ENCODE data around the gene RSRC1.
A peak's percentile ranks its signal among the peaks of the same experiment; 100 is the strongest.

- peak; percentile 75; the same call in 1 of the 2 replicates for TF ChIP-seq CTCF (IDR thresholded peaks at IDR 0.05)
- no peak for TF ChIP-seq TCF7L2 (IDR thresholded peaks at IDR 0.05; ENCODE audit: low read depth, low read length)
- no peak for TF ChIP-seq REST (IDR thresholded peaks at IDR 0.05; ENCODE audit: insufficient read depth in 1 of 2, low read depth in 2 of 2, low read length in 1 of 2)
Observed at GRCh38 chr3:158532099-158532734, 422.3 kb downstream of the RSRC1 start.
